Measurements from ENCODE around the gene TXNRD2. TPM values are rescaled to one million over a fixed set of nuclear protein-coding genes. Genes with fewer than 3 reads are reported as not detected.

Gene TXNRD2
- total RNA-seq, 6 experiments from 2014 or later, result 35.9 to 47.8 (median 44.3) TPM

DNA sequence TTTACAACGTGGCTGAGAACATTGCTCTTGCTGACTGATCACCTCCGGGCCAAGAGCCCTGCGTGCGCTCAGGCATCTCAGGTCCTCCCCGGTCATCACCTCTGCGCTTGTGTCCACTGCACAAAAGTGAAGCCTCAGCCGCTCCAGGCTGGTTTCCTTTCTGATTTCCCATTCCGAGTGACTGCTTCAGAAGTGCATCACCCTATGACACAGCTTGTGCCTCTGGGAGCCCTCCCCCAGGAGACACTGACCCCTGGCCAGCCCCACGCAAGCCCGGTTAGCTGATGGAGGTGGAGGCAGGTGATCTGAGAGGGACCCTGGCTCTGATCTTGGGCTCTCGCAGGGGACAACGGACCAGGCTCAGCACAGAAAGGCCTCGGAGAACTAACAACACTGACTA, 48.7 kb downstream of the TXNRD2 start:
- TF ChIP-seq, protein P1, sequence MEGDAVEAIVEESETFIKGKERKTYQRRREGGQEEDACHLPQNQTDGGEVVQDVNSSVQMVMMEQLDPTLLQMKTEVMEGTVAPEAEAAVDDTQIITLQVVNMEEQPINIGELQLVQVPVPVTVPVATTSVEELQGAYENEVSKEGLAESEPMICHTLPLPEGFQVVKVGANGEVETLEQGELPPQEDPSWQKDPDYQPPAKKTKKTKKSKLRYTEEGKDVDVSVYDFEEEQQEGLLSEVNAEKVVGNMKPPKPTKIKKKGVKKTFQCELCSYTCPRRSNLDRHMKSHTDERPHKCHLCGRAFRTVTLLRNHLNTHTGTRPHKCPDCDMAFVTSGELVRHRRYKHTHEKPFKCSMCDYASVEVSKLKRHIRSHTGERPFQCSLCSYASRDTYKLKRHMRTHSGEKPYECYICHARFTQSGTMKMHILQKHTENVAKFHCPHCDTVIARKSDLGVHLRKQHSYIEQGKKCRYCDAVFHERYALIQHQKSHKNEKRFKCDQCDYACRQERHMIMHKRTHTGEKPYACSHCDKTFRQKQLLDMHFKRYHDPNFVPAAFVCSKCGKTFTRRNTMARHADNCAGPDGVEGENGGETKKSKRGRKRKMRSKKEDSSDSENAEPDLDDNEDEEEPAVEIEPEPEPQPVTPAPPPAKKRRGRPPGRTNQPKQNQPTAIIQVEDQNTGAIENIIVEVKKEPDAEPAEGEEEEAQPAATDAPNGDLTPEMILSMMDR (IDR thresholded peaks at IDR 0.05), result no peak
- TF ChIP-seq POLR2A (IDR thresholded peaks at IDR 0.05), result no peak
- intact Hi-C loops (cut with DNase I), result loop anchor here in 1 of 2 donors (10.0 kb wide), 1 partner anchor 108 kb away; no protein-coding TSS in a partner anchor
- no peak overlapping the region for H3K27ac ChIP-seq
- no peaks in the 10 kb centered on the region for H3K9me3 ChIP-seq
- H3K27me3 ChIP-seq, result no peaks in the 10 kb centered on the region
- WGBS (ENCODE audit: insufficient coverage, low coverage, low lambda C conversion rate, missing lambda C conversion rate), result 86% methylated on average over 9 of the region's 13 CpGs
- ATAC-seq (no peak), DNase-seq (no peak)
- peaks cover 0 to 6% (median 0%) of the 10 kb centered on the region in 4 donors for H3K4me1 ChIP-seq
- no peak overlapping the region for H3K4me3 ChIP-seq
- peaks cover 0 to 27% (median 2%) of the 10 kb centered on the region in 4 donors for H3K36me3 ChIP-seq

DNA sequence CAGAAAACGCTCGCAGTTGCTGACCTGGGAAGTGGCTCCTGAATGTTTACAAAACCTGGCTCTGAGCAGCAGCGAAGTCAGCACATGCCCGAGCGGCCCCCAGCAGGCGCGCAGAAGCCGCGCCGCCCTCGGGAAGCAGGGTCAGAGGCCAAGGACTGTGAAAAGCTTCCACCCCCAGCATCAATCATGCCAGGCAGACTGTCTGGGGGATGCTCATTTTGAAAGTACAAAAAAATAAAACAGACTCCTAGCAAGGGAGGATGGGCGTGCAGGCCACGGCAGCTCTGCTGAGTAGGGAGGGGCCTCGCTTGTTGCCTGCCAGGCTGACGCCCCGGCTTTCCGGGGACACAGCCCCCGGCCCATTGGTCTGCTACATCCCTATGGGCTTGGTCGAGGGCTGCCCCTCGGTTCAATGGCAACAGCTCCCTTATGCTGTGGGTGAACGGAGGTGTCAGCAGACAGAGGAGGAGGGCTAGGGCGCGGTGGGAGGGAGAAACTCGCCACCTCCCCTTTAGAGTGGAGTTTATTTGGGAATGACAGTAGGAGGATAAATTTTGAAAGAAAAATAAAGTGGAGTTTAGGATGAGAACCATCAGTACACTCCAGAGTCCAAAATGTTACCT, 49.2 kb downstream of the TXNRD2 start:
- intact Hi-C loops (cut with DNase I), result loop anchor here in 1 of 2 donors (10.0 kb wide), 1 partner anchor 108 kb away; no protein-coding TSS in a partner anchor
- ATAC-seq (peak in 3 of 4 donors; percentile 11 to 61 (median 18)), DNase-seq (no peak)
- peaks cover 0 to 21% (median 2%) of the 10 kb centered on the region in 4 donors for H3K36me3 ChIP-seq
- H3K4me3 ChIP-seq, result no peak overlapping the region
- 58% methylated on average over 15 of the region's 24 CpGs for WGBS (ENCODE audit: insufficient coverage, low coverage, low lambda C conversion rate, missing lambda C conversion rate)
- peaks cover 0 to 6% (median 0%) of the 10 kb centered on the region in 4 donors for H3K4me1 ChIP-seq
- no peak overlapping the region for H3K27ac ChIP-seq
- TF ChIP-seq, protein P1 (IDR thresholded peaks at IDR 0.05), result no peak
- TF ChIP-seq POLR2A (IDR thresholded peaks at IDR 0.05), result no peak
- no peaks in the 10 kb centered on the region for H3K27me3 ChIP-seq
- H3K9me3 ChIP-seq, result no peaks in the 10 kb centered on the region

DNA sequence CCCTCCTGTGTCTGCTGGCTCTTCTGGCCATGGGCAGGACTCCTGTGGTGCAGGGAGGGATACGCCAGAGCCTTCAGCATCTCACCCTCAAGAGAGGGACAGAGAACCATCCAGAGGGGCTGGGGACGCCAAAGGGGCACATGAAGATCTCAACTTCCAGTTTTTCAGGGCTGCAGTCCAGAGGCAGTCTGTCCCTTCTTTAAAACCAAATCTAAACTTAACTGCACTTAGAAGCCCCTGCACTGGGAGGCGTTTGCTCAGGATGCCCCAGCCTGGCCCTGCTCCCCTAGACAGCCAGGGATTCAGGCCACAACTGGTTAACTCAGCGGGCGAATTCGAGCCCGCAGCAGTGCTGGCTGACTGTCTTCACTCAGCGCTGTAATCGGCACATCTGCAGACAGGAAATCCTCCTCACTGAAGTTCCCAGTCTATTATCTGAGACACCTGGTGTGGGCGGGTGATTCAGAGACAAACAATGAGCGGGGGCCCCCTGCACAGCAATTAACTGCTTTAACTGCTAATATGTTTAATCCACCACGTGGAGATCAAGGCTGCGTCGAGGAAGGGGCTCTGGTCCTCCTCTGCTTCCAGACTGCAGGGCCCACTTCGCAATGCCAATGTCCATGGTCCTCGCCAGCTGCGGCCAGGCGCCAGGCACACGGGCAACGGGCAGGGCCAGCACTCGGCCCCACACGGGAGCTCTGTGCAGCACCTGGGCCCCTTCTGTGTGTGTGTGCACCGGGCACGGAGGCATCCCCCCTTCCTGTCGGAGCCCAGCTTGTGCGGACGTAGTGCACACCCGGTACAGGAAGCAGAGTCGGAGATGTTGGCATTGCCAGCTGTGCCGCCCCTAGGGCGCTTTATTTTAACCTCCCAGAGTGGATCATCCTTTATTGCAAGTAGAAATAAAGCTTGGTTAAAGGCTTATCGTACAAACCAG, 50.0 kb downstream of the TXNRD2 start:
- TF ChIP-seq, protein P1 (IDR thresholded peaks at IDR 0.05), result no peak
- TF ChIP-seq POLR2A (IDR thresholded peaks at IDR 0.05), result no peak
- DNase-seq, result no peak
- no peaks in the 10 kb centered on the region for H3K27me3 ChIP-seq
- intact Hi-C loops (cut with DNase I), result loop anchor here in 1 of 2 donors (10.0 kb wide), 1 partner anchor 107 kb away; no protein-coding TSS in a partner anchor
- no peaks in the 10 kb centered on the region for H3K9me3 ChIP-seq
- peak in 3 of 4 donors; percentile 24 to 33 (median 26) for ATAC-seq
- H3K27ac ChIP-seq, result no peak overlapping the region
- H3K4me3 ChIP-seq, result no peak overlapping the region
- peaks cover 0 to 19% (median 2%) of the 10 kb centered on the region in 4 donors for H3K36me3 ChIP-seq
- H3K4me1 ChIP-seq, result peaks cover 0 to 6% (median 0%) of the 10 kb centered on the region in 4 donors
- WGBS (ENCODE audit: insufficient coverage, low coverage, low lambda C conversion rate, missing lambda C conversion rate), result 39% methylated on average over 10 of the region's 32 CpGs

DNA sequence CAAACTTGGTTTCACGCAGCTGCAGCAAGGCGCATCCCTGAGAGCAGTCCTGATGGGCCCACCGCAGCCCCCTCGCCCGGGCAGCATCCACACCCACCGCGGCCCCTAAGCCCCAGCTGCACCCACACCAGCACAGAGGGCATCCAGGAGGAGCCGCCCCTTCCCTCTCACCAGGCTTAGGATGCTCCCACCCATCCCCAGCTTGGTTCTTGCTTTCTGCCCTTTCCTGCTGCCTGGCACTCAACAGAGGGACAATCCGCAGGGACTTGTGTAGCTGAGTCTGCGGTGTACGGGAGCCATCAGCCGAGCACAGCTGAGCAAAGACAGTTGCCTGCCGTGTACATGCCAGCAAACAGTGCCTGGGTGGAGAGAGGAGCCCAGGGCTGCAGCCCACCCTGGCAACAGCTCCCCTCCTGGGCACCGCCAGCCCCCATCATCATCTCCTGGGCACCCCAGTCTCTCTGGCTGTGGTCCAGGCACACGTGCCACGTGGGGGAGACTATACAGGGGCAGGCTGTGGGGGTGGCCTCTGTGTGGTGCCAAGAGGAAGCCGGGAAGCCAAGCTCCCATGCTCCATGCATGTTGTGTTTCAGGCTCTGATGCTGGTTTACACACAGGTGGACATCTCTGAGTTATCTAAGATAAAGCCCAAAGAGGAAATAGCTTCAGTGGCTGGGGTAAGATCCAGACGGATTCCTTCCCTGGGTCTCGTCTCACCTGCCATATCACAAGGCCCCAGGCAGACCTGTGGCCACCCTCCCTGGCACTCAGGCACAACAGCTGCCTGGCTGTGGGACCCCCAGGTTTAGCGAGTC, 50.9 kb downstream of the TXNRD2 start:
- DNase-seq, result peak in 2 of 3 donors; percentile 16 to 46
- H3K4me1 ChIP-seq, result peaks cover 0 to 6% (median 0%) of the 10 kb centered on the region in 4 donors
- WGBS (ENCODE audit: insufficient coverage, low coverage, low lambda C conversion rate, missing lambda C conversion rate), result no CpG with 5 or more reads among the region's 20 CpGs

More for the DNA sequence above, 50.9 kb downstream of the TXNRD2 start:
- Histone ChIP-seq H3K9me3 (no peaks in the 10 kb centered on the region), H3K27me3 (no peaks in the 10 kb centered on the region), H3K27ac (no peak overlapping the region), H3K4me3 (no peak overlapping the region), H3K36me3 (peaks cover 0 to 19% (median 2%) of the 10 kb centered on the region in 4 donors)
- intact Hi-C loops (cut with DNase I), result loop anchor here in 1 of 2 donors (10.0 kb wide), 1 partner anchor 106 kb away; no protein-coding TSS in a partner anchor
- ATAC-seq, result no peak
- TF ChIP-seq, protein P1 (IDR thresholded peaks at IDR 0.05), result no peak
- no peak for TF ChIP-seq POLR2A (IDR thresholded peaks at IDR 0.05)

All from right lobe of liver (tissue), 6 donors.